Thyroid gland (tissue), 4 donors: ENCODE measurements around the gene RNF34.

ENCODE experiments used
- POLR2A ChIP-seq, 2 donors: fragments of 450-650 bp; IDR thresholded peaks; one replicate each; pipeline ENCODE4 v1.6.1; 2017; ENCODE audit warnings: antibody characterized with exemption in 2 of 2, mild to moderate bottlenecking in 2 of 2, moderate library complexity in 1 of 2
- TF ChIP-seq, protein P1 (sequence below), 6 experiments: fragments of 200-600 bp in 3 of 6; fragments of 450-650 bp in 3 of 6; sonication (generic) in 3 of 6; IDR thresholded peaks; one replicate each; pipeline ENCODE4 v1.5.1; 2016 to 2019; ENCODE audit warnings: antibody characterized with exemption in 6 of 6, mild to moderate bottlenecking in 2 of 6, inconsistent platforms in 1 of 6, moderate library complexity in 1 of 6

DNA sequence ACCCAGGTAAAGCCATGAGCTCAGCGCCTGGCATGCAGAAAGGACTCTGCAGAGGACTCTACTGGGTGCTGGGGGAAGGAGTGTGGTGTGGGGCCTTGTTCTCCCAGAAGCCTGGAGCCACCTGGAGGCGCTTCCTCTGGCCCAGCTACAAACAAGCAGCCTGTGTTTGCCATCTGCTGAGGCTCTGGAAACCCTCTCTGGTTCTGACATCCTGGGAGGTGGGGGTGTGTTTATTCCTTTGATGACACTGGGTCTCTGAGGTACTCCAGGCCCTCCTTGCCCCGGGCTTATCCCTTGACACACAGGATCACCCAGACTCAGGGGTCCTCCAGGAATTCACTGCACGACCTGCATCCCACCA, 44.9 kb downstream of the RNF34 start:
- TF ChIP-seq, protein P1, sequence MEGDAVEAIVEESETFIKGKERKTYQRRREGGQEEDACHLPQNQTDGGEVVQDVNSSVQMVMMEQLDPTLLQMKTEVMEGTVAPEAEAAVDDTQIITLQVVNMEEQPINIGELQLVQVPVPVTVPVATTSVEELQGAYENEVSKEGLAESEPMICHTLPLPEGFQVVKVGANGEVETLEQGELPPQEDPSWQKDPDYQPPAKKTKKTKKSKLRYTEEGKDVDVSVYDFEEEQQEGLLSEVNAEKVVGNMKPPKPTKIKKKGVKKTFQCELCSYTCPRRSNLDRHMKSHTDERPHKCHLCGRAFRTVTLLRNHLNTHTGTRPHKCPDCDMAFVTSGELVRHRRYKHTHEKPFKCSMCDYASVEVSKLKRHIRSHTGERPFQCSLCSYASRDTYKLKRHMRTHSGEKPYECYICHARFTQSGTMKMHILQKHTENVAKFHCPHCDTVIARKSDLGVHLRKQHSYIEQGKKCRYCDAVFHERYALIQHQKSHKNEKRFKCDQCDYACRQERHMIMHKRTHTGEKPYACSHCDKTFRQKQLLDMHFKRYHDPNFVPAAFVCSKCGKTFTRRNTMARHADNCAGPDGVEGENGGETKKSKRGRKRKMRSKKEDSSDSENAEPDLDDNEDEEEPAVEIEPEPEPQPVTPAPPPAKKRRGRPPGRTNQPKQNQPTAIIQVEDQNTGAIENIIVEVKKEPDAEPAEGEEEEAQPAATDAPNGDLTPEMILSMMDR (IDR thresholded peaks at IDR 0.05): no peak
- no peak for TF ChIP-seq POLR2A (IDR thresholded peaks at IDR 0.05)
